Loucy (cell line): ENCODE results near the gene AQP12B.

Experiments used
- H2AFZ ChIP-seq: fragments of 200-600 bp; sonication (generic); 2 replicates; pipeline ENCODE4 v1.6.0; 2016; ENCODE audit warnings: antibody characterized with exemption, mild to moderate bottlenecking, low read length, moderate library complexity
- H3F3A ChIP-seq: fragments of 200-600 bp; 2 replicates; pipeline ENCODE4 v1.6.0; 2016; ENCODE audit warnings: antibody characterized with exemption, low read depth, mild to moderate bottlenecking
- H3K27me3 ChIP-seq: fragments of 200-600 bp; sonication (generic); 2 replicates; pipeline ENCODE4 v1.6.1; 2014; ENCODE audit warnings: low read length, mild to moderate bottlenecking; ENCODE audit not compliant: insufficient read depth, poor library complexity, severe bottlenecking
- H3K36me3 ChIP-seq: fragments of 200-600 bp; sonication (generic); 2 replicates; pipeline ENCODE4 v1.6.1; 2016; ENCODE audit warnings: low read length; ENCODE audit not compliant: insufficient read depth
- H3K4me1 ChIP-seq: fragments of 200-600 bp; sonication (generic); 2 replicates; pipeline ENCODE4 v1.5.1; 2014; ENCODE audit warnings: low read length, mild to moderate bottlenecking; ENCODE audit not compliant: insufficient read depth, poor library complexity, severe bottlenecking
- H3K4me2 ChIP-seq: fragments of 200-600 bp; sonication (generic); 2 replicates; pipeline ENCODE4 v1.6.0; 2014; ENCODE audit warnings: antibody characterized with exemption, low read length, low read depth, mild to moderate bottlenecking; ENCODE audit not compliant: poor library complexity, severe bottlenecking
- H3K4me3 ChIP-seq: fragments of 200-600 bp; sonication (generic); 2 replicates; pipeline ENCODE4 v1.5.1; 2014; ENCODE audit warnings: low read length, mild to moderate bottlenecking, mixed read lengths; ENCODE audit not compliant: poor library complexity, severe bottlenecking
- H3K79me2 ChIP-seq: fragments of 200-600 bp; sonication (generic); 2 replicates; pipeline ENCODE4 v1.6.1; 2014; ENCODE audit warnings: low read length; ENCODE audit not compliant: insufficient read depth
- H3K9ac ChIP-seq: fragments of 200-600 bp; sonication (generic); 2 replicates; pipeline ENCODE4 v1.6.0; 2014; ENCODE audit warnings: mild to moderate bottlenecking, low read depth, low read length, moderate library complexity; ENCODE audit not compliant: poor library complexity, severe bottlenecking
- H3K9me2 ChIP-seq: fragments of 200-600 bp; sonication (generic); replicated peaks from 2 replicates; pipeline ENCODE4 v1.6.1; 2016; ENCODE audit warnings: low read depth, low read length, mixed read lengths
- H3K9me3 ChIP-seq: fragments of 200-600 bp; sonication (generic); 2 replicates; pipeline ENCODE4 v1.6.1; 2014; ENCODE audit warnings: mild to moderate bottlenecking, antibody characterized with exemption, low read length, low read depth; ENCODE audit not compliant: insufficient read depth
- H4K20me1 ChIP-seq: fragments of 200-600 bp; sonication (generic); 2 replicates; pipeline ENCODE4 v1.6.0; 2014; ENCODE audit warnings: antibody characterized with exemption, low read length, mild to moderate bottlenecking; ENCODE audit not compliant: insufficient read depth, poor library complexity, severe bottlenecking
- EZH2phosphoT487 ChIP-seq: fragments of 200-600 bp; IDR thresholded peaks from 2 replicates; pipeline ENCODE4 v1.6.1; 2018; ENCODE audit warnings: antibody characterized with exemption, mild to moderate bottlenecking, moderate library complexity, borderline replicate concordance
- TF ChIP-seq, protein P1 (sequence below): fragments of 200-600 bp; sonication (generic); conservative IDR thresholded peaks from 2 replicates; pipeline ENCODE4 v1.5.1; 2014; ENCODE audit warnings: mild to moderate bottlenecking, antibody characterized with exemption, low read length

AQP12B gene

DNA sequence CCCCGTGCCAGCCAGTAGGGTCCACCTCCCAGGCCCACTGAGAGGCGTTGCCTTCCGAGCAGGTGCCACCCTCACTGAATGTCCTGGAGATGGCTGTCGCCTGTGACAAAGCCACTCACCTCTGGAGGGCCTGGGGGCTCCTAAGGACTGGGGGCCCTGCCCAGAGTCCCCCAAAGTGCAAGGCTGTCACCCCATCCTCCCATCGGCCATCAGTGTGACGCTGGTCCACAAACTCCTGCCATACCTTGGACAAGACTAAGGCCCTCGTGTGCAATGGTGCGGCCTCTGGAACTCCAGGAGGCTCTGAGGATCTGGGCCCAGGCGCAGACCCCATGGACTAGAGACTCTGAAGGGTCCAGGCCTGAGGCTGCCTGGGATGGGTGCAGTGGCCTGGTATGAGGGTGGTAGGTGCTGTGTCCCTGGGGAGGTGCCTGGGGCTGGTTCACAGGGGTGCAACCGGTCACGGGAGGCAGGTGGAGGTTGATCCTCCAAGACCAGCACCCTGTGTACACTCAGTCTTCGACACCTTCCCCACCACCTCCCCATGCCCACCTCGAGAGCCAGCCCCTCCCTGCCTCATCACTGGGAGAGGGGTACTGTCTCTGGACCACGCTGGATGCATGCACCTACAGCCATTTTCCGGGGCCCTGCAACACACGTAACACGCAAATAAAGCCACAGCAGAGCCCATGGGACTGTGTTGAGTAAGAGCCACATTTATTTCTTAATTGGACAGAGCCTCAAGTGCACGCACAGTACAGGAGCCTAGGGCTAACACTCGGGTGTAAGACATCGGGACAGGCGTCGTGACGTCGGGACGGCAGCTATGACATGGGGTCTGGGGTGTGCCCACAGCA is 30.6 kb upstream of the AQP12B start:
- no peaks in the 10 kb centered on the region for H3K79me2 ChIP-seq
- H3K4me3 ChIP-seq = no peak overlapping the region
- H3F3A ChIP-seq = no peaks in the 10 kb centered on the region
- H2AFZ ChIP-seq = no peak overlapping the region
- H3K9ac ChIP-seq = no peak overlapping the region
- H3K4me1 ChIP-seq = no peaks in the 10 kb centered on the region
- no peaks in the 10 kb centered on the region for H4K20me1 ChIP-seq
- H3K9me2 ChIP-seq = no peaks in the 10 kb centered on the region
- no peaks in the 10 kb centered on the region for H3K36me3 ChIP-seq
- TF ChIP-seq, protein P1, sequence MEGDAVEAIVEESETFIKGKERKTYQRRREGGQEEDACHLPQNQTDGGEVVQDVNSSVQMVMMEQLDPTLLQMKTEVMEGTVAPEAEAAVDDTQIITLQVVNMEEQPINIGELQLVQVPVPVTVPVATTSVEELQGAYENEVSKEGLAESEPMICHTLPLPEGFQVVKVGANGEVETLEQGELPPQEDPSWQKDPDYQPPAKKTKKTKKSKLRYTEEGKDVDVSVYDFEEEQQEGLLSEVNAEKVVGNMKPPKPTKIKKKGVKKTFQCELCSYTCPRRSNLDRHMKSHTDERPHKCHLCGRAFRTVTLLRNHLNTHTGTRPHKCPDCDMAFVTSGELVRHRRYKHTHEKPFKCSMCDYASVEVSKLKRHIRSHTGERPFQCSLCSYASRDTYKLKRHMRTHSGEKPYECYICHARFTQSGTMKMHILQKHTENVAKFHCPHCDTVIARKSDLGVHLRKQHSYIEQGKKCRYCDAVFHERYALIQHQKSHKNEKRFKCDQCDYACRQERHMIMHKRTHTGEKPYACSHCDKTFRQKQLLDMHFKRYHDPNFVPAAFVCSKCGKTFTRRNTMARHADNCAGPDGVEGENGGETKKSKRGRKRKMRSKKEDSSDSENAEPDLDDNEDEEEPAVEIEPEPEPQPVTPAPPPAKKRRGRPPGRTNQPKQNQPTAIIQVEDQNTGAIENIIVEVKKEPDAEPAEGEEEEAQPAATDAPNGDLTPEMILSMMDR = no peak
- TF ChIP-seq EZH2phosphoT487 = no peak
- H3K27me3 ChIP-seq = no peaks in the 10 kb centered on the region
- H3K9me3 ChIP-seq = no peaks in the 10 kb centered on the region
- H3K4me2 ChIP-seq = no peak overlapping the region

DNA sequence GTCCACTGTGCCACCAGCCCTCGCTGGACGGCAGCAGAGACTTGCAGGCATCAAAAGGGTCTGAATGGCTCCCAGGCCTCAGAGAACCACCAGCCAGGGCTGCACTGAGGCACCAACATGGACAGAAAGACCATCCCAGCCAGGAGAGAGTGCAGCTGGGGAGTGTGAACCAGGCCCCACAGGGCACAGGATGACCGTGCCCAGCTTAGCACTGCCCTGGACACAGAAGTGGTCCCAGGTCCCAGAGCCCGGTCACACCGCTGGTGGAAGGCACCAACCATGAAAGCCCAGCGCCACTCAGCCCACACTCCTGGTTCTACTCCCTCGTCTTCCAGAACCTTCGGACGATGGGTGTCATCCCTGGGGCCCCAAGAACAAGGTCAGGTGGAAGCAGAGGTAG is 29.4 kb upstream of the AQP12B start:
- no peaks in the 10 kb centered on the region for H3K9me2 ChIP-seq
- H3K4me1 ChIP-seq = no peaks in the 10 kb centered on the region
- no peaks in the 10 kb centered on the region for H3F3A ChIP-seq
- no peak overlapping the region for H3K9ac ChIP-seq
- no peak overlapping the region for H3K4me2 ChIP-seq
- no peak overlapping the region for H3K4me3 ChIP-seq
- no peaks in the 10 kb centered on the region for H4K20me1 ChIP-seq
- no peaks in the 10 kb centered on the region for H3K9me3 ChIP-seq
- H2AFZ ChIP-seq = no peak overlapping the region
- no peaks in the 10 kb centered on the region for H3K79me2 ChIP-seq
- TF ChIP-seq EZH2phosphoT487 = no peak
- TF ChIP-seq, protein P1 = no peak
- no peaks in the 10 kb centered on the region for H3K36me3 ChIP-seq
- H3K27me3 ChIP-seq = no peaks in the 10 kb centered on the region

DNA sequence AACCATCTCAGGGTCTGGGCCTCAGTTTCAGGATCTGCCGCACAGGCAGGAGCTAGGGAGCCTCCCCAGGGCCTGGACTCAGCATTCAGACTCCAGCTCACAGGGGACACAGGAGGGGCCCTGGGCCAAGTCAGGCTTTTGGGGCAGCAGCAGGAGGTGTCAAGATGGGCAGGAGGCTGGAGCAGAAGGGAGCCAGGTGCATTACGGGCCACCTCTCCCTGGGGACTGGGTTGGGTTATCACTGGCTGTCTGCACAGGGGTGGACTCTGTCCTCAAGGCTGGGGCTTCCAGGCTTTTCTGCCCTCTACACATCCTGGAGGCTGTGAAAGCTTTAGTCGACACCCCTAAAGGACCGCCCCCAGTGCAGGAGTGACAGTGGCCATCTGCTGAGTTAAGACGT is 29.0 kb upstream of the AQP12B start:
- no peaks in the 10 kb centered on the region for H3K79me2 ChIP-seq
- H3K27me3 ChIP-seq = no peaks in the 10 kb centered on the region

More for the DNA sequence above, 29.0 kb upstream of the AQP12B start:
- no peak overlapping the region for H3K4me2 ChIP-seq
- H3K9me3 ChIP-seq = no peaks in the 10 kb centered on the region
- TF ChIP-seq, protein P1 = no peak
- no peak for TF ChIP-seq EZH2phosphoT487
- no peaks in the 10 kb centered on the region for H4K20me1 ChIP-seq
- no peaks in the 10 kb centered on the region for H3K4me1 ChIP-seq
- H3F3A ChIP-seq = no peaks in the 10 kb centered on the region
- H3K9me2 ChIP-seq = no peaks in the 10 kb centered on the region
- no peaks in the 10 kb centered on the region for H3K36me3 ChIP-seq
- H3K9ac ChIP-seq = no peak overlapping the region
- no peak overlapping the region for H3K4me3 ChIP-seq
- no peak overlapping the region for H2AFZ ChIP-seq
